Measurements from ENCODE around the gene TAL1. TPM values are rescaled to one million over a fixed set of nuclear protein-coding genes. Genes with fewer than 3 reads are reported as not detected.

Gene TAL1
- total and polyA plus RNA-seq, 2 donors (not counting 3 experiments of a cell fraction or from before 2014, with no cell fraction given): 36.7 to 52.4 TPM

DNA sequence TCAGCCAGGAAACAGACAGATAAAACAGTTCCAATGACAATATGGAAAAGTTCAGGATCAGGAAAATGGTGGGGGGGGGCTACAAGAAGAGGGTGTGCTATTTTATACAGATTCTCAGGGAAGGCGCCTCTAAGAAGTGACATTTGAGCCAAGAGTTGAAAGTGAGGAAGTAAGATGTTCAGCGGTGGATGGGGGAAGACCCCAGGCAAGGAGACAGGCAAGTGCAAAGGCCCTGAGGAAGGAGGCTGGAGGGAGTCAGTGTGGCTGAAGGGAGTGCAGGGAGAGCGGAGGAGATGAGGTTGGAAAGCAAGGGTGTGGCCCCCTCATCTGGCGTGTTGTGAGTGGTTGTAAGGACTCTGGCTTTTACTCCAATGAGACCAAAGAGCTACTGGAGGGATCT lies 33.8 kb downstream of the TAL1 start:
- no peaks in the 10 kb centered on the region for H3K27me3 ChIP-seq (ENCODE audit: control insufficient read depth in 2 of 2, insufficient read depth in 2 of 2, low read length in 2 of 2)
- BruUV-seq (replicated peaks): no TSS peak
- no peak overlapping the region for H3K9ac ChIP-seq (replicated peaks; ENCODE audit: extremely low read depth, insufficient read depth, low read length)
- intact Hi-C loops (cut with micrococcal nuclease) (no loop called here), dilution Hi-C loops (cut with MboI; ENCODE audit: extremely low pct_ligation_motif_present, low sequenced_read_pairs) (no loop called here)
- no peak for FAIRE-seq
- DNase-seq (ENCODE audit: low read depth, low spot score): no peak
- no peaks in the 10 kb centered on the region for H3K4me1 ChIP-seq (ENCODE audit: control insufficient read depth, extremely low read depth, insufficient read depth, low read length)
- H3K4me3 ChIP-seq (replicated peaks in 1 of 3; ENCODE audit: insufficient read depth in 1 of 3, low read depth in 1 of 3, low read length in 3 of 3): no peak overlapping the region
- H3K27ac ChIP-seq (ENCODE audit: insufficient read depth, low read depth, low read length): no peak overlapping the region
- ChIA-PET CTCF (interaction anchor here (1.3 to 3.6 kb wide), 3 partner anchors 8 to 65 kb away, joined by 4 to 26 read pairs (median 5); partner anchors contain the start of gene PDZK1IP1), POLR2A (no interaction called here)
- H2AFZ ChIP-seq (ENCODE audit: low read depth, low read length): no peak overlapping the region
- H3K79me2 ChIP-seq (ENCODE audit: control insufficient read depth, insufficient read depth, low read length): no peaks in the 10 kb centered on the region
- no peaks in the 10 kb centered on the region for H4K20me1 ChIP-seq (replicated peaks; ENCODE audit: control insufficient read depth, extremely low read depth, insufficient read depth, low read length)
- no peak for TF ChIP-seq POLR2A (IDR thresholded peaks at IDR 0.05; ENCODE audit: low read depth, low read length)
- no peak for TF ChIP-seq POLR2AphosphoS5 (IDR thresholded peaks at IDR 0.05; ENCODE audit: insufficient read depth, low read depth, low read length)
- TF ChIP-seq, protein P1, sequence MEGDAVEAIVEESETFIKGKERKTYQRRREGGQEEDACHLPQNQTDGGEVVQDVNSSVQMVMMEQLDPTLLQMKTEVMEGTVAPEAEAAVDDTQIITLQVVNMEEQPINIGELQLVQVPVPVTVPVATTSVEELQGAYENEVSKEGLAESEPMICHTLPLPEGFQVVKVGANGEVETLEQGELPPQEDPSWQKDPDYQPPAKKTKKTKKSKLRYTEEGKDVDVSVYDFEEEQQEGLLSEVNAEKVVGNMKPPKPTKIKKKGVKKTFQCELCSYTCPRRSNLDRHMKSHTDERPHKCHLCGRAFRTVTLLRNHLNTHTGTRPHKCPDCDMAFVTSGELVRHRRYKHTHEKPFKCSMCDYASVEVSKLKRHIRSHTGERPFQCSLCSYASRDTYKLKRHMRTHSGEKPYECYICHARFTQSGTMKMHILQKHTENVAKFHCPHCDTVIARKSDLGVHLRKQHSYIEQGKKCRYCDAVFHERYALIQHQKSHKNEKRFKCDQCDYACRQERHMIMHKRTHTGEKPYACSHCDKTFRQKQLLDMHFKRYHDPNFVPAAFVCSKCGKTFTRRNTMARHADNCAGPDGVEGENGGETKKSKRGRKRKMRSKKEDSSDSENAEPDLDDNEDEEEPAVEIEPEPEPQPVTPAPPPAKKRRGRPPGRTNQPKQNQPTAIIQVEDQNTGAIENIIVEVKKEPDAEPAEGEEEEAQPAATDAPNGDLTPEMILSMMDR (IDR thresholded peaks at IDR 0.05; ENCODE audit: extremely low read depth in 1 of 2, insufficient read depth in 1 of 2, low read depth in 1 of 2, low read length in 2 of 2): no peak
- TF ChIP-seq, protein P2, sequence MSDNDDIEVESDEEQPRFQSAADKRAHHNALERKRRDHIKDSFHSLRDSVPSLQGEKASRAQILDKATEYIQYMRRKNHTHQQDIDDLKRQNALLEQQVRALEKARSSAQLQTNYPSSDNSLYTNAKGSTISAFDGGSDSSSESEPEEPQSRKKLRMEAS (IDR thresholded peaks at IDR 0.05; ENCODE audit: insufficient read depth, insufficient read length): no peak
- no peak for TF ChIP-seq GATA2 (IDR thresholded peaks at IDR 0.05; ENCODE audit: insufficient read depth, insufficient read length, low read depth, low read length)
- H3K36me3 ChIP-seq (ENCODE audit: control insufficient read depth in 2 of 2, extremely low read depth in 1 of 2, insufficient read depth in 2 of 2, low read length in 2 of 2): no peaks in the 10 kb centered on the region
- H3K4me2 ChIP-seq (ENCODE audit: insufficient read depth, low read length): no peak overlapping the region
- no peaks in the 10 kb centered on the region for H3K9me1 ChIP-seq (replicated peaks; ENCODE audit: control insufficient read depth, extremely low read depth, insufficient read depth, low read length)
- H3K9me3 ChIP-seq (replicated peaks; ENCODE audit: control insufficient read depth, insufficient read depth, low read length): no peaks in the 10 kb centered on the region

DNA sequence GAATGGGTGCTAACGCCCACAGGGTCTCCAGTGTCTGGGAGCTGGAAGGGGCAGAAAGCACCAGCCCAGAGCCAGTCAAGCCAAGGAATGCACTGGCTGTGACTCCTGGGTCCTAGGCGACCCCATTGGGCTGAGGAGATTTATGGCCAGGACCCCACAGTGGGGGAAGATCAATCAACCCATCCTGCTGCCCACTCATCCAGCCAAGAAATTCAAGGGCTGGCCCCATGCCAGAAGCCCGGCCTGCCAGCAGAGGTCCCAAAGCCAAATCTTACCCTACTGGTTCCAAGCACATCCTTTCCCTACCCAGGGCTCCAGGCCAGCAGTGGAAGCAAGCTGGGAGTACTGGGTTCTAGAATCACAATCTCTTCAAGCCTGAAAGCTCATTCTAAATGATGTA lies 35.4 kb downstream of the TAL1 start:
- H3K9me3 ChIP-seq (replicated peaks; ENCODE audit: control insufficient read depth, insufficient read depth, low read length): no peaks in the 10 kb centered on the region
- no peak overlapping the region for H2AFZ ChIP-seq (ENCODE audit: low read depth, low read length)
- no peak overlapping the region for H3K9ac ChIP-seq (replicated peaks; ENCODE audit: extremely low read depth, insufficient read depth, low read length)
- no TSS peak for BruUV-seq (replicated peaks)
- no peaks in the 10 kb centered on the region for H3K4me1 ChIP-seq (ENCODE audit: control insufficient read depth, extremely low read depth, insufficient read depth, low read length)
- no peaks in the 10 kb centered on the region for H3K27me3 ChIP-seq (ENCODE audit: control insufficient read depth in 2 of 2, insufficient read depth in 2 of 2, low read length in 2 of 2)
- TF ChIP-seq EZH2 (IDR thresholded peaks at IDR 0.05; ENCODE audit: borderline replicate concordance, low read depth, low read length, severe bottlenecking): no peak
- TF ChIP-seq FOS (IDR thresholded peaks at IDR 0.05; ENCODE audit: borderline replicate concordance, insufficient read depth, low read length): no peak
- TF ChIP-seq POLR2A (IDR thresholded peaks at IDR 0.05; ENCODE audit: low read depth, low read length): no peak
- TF ChIP-seq GATA2 (IDR thresholded peaks at IDR 0.05; ENCODE audit: insufficient read depth, insufficient read length, low read depth, low read length): no peak
- TF ChIP-seq JUN (IDR thresholded peaks at IDR 0.05; ENCODE audit: borderline replicate concordance, insufficient read depth, insufficient read length, low read depth): no peak
- TF ChIP-seq MYC (IDR thresholded peaks at IDR 0.05; ENCODE audit: low read depth, low read length): no peak
- TF ChIP-seq, protein P1 (IDR thresholded peaks at IDR 0.05; ENCODE audit: extremely low read depth in 1 of 2, insufficient read depth in 1 of 2, low read depth in 1 of 2, low read length in 2 of 2): no peak
- TF ChIP-seq, protein P2 (IDR thresholded peaks at IDR 0.05; ENCODE audit: insufficient read depth, insufficient read length): no peak
- TF ChIP-seq POLR2AphosphoS5 (IDR thresholded peaks at IDR 0.05; ENCODE audit: insufficient read depth, low read depth, low read length): no peak
- dilution Hi-C loops (cut with MboI; ENCODE audit: extremely low pct_ligation_motif_present, low sequenced_read_pairs): no loop called here
- H3K9me1 ChIP-seq (replicated peaks; ENCODE audit: control insufficient read depth, extremely low read depth, insufficient read depth, low read length): no peaks in the 10 kb centered on the region
- no peaks in the 10 kb centered on the region for H3K36me3 ChIP-seq (ENCODE audit: control insufficient read depth in 2 of 2, extremely low read depth in 1 of 2, insufficient read depth in 2 of 2, low read length in 2 of 2)
- FAIRE-seq (no peak), DNase-seq (ENCODE audit: low read depth, low spot score) (no peak)
- H3K4me3 ChIP-seq (replicated peaks in 1 of 3; ENCODE audit: insufficient read depth in 1 of 3, low read depth in 1 of 3, low read length in 3 of 3): no peak overlapping the region
- CTCF ChIA-PET: interaction anchor here (0.9 to 8.0 kb wide), 5 partner anchors 11 to 137 kb away, joined by 3 to 224 read pairs (median 5); partner anchors contain the start of gene CMPK1
- H4K20me1 ChIP-seq (replicated peaks; ENCODE audit: control insufficient read depth, extremely low read depth, insufficient read depth, low read length): no peaks in the 10 kb centered on the region
- H3K27ac ChIP-seq (ENCODE audit: insufficient read depth, low read depth, low read length): no peak overlapping the region
- intact Hi-C loops (cut with micrococcal nuclease): no loop called here
- no peaks in the 10 kb centered on the region for H3K79me2 ChIP-seq (ENCODE audit: control insufficient read depth, insufficient read depth, low read length)
- POLR2A ChIA-PET: no interaction called here
- H3K4me2 ChIP-seq (ENCODE audit: insufficient read depth, low read length): no peak overlapping the region
